DND-41 (cell line): ENCODE measurements around the gene SLC16A3.

Experiments used
- ATAC-seq: fragments of 200-7000 bp; cut with Tn5 transposase; 3 replicates; pipeline ENCODE4 v1.9.1; 2021; ENCODE audit warnings: low read depth; ENCODE audit not compliant: insufficient read depth
- DNase-seq: peaks from one replicate; pipeline ENCODE4 v3.0.0-alpha.2; 2020
- H2AFZ ChIP-seq: 2 replicates; pipeline ENCODE4 v1.6.0; 2012; ENCODE audit warnings: low read depth, low read length
- H3K27ac ChIP-seq: 2 replicates; pipeline ENCODE4 v1.5.1; 2012; ENCODE audit warnings: low read length, inconsistent platforms
- H3K27me3 ChIP-seq: fragments of 200-600 bp; sonication (generic); 2 replicates; pipeline ENCODE4 v1.6.0; 2012; ENCODE audit warnings: low read length, mild to moderate bottlenecking, inconsistent platforms; ENCODE audit not compliant: insufficient read depth, poor library complexity
- H3K36me3 ChIP-seq: 2 replicates; pipeline ENCODE4 v1.5.1; 2012; ENCODE audit warnings: low read length, inconsistent platforms; ENCODE audit not compliant: insufficient read depth
- H3K4me1 ChIP-seq: 2 replicates; pipeline ENCODE4 v1.5.1; 2012; ENCODE audit warnings: mild to moderate bottlenecking, low read length; ENCODE audit not compliant: insufficient read depth
- H3K4me2 ChIP-seq: 2 replicates; pipeline ENCODE4 v1.6.0; 2012; ENCODE audit warnings: mild to moderate bottlenecking, moderate library complexity, low read length, inconsistent platforms; ENCODE audit not compliant: insufficient read depth
- H3K4me3 ChIP-seq, 2 experiments: fragments of 200-600 bp in 1 of 2; shearing (Covaris generic) in 1 of 2; 2 replicates each; pipeline ENCODE4 v1.5.1; 2012 to 2016; ENCODE audit warnings: inconsistent platforms in 2 of 2, low read length in 2 of 2, mild to moderate bottlenecking in 2 of 2, low read depth in 1 of 2, moderate library complexity in 1 of 2
- H3K79me2 ChIP-seq: 2 replicates; pipeline ENCODE4 v1.6.0; 2012; ENCODE audit warnings: low read length, inconsistent platforms; ENCODE audit not compliant: insufficient read depth
- H3K9ac ChIP-seq: 2 replicates; pipeline ENCODE4 v1.6.0; 2012; ENCODE audit warnings: low read depth, mild to moderate bottlenecking, inconsistent platforms, low read length, moderate library complexity
- H3K9me3 ChIP-seq: 2 replicates; pipeline ENCODE4 v1.5.1; 2012; ENCODE audit warnings: low read length, moderate library complexity, mild to moderate bottlenecking, inconsistent platforms; ENCODE audit not compliant: insufficient read depth, severe bottlenecking
- H4K20me1 ChIP-seq: 2 replicates; pipeline ENCODE4 v1.6.0; 2012; ENCODE audit warnings: low read length; ENCODE audit not compliant: insufficient read depth
- EZH2 ChIP-seq: IDR thresholded peaks from 3 replicates; pipeline ENCODE4 v1.6.1; 2012; ENCODE audit warnings: borderline replicate concordance, low read depth, mild to moderate bottlenecking, moderate library complexity, low read length, inconsistent platforms; ENCODE audit not compliant: severe bottlenecking
- TF ChIP-seq, protein P1 (sequence below): IDR thresholded peaks from 2 replicates; pipeline ENCODE4 v1.5.1; 2012; ENCODE audit warnings: borderline replicate concordance, low read length, moderate library complexity, mild to moderate bottlenecking; ENCODE audit not compliant: poor library complexity, severe bottlenecking; ENCODE audit errors: extremely low read depth

Gene SLC16A3

DNA sequence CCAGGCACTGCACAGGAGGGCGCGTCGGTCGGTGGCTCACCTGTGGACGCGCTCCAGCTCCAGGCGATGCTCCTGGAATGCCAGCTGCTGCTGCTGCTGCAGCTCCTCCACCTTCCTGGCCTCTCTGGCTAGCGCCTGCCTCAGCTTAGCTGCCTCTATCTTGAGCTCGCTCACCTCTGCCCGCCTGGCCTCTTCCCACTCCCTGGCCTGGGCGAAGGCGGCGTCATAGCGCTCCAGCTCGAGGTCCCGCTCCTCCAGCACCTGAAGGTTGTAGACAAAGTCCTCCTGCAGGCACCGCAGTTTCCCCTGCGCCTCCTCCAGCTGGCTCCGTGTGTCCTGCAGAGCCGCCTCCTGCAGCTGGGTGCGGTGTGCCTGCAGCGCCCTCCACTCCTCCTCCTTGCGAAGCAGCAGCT, 27.3 kb upstream of the SLC16A3 start:
- Histone ChIP-seq H3K9ac (0 out of 2 replicates have a peak overlapping the region, but pooled peaks have one; percentile 3), H2AFZ (no peak overlapping the region), H3K27me3 (no peaks in the 10 kb centered on the region), H3K36me3 (peaks cover 42% of the 10 kb centered on the region), H3K79me2 (peaks cover 16% of the 10 kb centered on the region), H4K20me1 (peaks cover 31% of the 10 kb centered on the region), H3K9me3 (no peaks in the 10 kb centered on the region), H3K4me3 (no peak overlapping the region), H3K4me1 (peaks cover 32% of the 10 kb centered on the region), H3K4me2 (peak overlapping the region; percentile 41; the same call in 1 of the 2 replicates), H3K27ac (peak overlapping the region; percentile 45; the same call in 1 of the 2 replicates)
- ATAC-seq (peak; percentile 38), DNase-seq (peak; percentile 68)
- TF ChIP-seq EZH2: no peak
- TF ChIP-seq, protein P1, sequence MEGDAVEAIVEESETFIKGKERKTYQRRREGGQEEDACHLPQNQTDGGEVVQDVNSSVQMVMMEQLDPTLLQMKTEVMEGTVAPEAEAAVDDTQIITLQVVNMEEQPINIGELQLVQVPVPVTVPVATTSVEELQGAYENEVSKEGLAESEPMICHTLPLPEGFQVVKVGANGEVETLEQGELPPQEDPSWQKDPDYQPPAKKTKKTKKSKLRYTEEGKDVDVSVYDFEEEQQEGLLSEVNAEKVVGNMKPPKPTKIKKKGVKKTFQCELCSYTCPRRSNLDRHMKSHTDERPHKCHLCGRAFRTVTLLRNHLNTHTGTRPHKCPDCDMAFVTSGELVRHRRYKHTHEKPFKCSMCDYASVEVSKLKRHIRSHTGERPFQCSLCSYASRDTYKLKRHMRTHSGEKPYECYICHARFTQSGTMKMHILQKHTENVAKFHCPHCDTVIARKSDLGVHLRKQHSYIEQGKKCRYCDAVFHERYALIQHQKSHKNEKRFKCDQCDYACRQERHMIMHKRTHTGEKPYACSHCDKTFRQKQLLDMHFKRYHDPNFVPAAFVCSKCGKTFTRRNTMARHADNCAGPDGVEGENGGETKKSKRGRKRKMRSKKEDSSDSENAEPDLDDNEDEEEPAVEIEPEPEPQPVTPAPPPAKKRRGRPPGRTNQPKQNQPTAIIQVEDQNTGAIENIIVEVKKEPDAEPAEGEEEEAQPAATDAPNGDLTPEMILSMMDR: peak; percentile 22

DNA sequence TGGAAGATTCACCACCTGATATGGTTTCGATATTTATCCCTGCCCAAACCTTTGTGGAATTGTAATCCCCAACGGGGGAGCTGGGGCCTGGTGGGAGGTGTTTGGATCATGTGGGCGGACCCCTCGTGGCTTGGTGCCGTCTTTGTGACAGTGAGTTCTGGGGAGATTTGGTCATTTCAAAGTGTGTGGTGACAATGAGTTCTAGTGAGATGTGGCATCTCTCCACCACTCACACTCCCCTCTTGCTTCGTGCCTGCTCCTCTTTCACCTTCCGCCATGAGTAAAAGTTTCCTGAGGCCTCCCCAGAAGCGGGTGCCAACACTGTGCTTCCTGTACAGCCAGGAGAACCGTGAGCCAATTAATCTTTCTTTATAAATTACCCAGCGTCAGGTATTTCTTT, 25.9 kb upstream of the SLC16A3 start:
- Histone ChIP-seq H3K36me3 (peaks cover 38% of the 10 kb centered on the region), H3K79me2 (peaks cover 16% of the 10 kb centered on the region), H3K4me2 (no peak overlapping the region), H3K4me1 (peaks cover 32% of the 10 kb centered on the region), H3K27me3 (no peaks in the 10 kb centered on the region), H2AFZ (no peak overlapping the region), H4K20me1 (peaks cover 31% of the 10 kb centered on the region), H3K27ac (no peak overlapping the region), H3K4me3 (no peak overlapping the region), H3K9me3 (no peaks in the 10 kb centered on the region), H3K9ac (no peak overlapping the region)
- DNase-seq (no peak), ATAC-seq (no peak)
- TF ChIP-seq, protein P1: no peak
- TF ChIP-seq EZH2: no peak

DNA sequence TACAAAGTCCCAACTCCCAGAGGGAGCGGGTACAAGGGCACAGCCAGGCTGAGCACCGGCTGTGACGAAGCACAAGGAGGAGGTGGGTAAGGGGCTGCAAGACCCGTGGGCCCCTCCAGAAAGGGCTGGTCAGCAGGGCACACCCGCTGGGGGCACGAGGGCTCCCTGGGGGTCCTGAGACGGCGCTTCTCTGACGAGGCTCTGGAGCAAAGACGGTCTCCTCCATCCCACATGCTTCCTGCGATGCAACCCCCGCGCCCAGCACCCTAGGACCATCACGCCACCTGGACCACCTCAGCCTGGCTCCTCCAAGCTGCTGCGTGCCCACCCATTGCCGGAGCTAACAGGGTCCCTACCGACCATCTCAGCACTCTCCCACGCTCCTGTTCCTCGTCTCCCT, 24.9 kb upstream of the SLC16A3 start:
- Histone ChIP-seq H3K4me1 (peaks cover 32% of the 10 kb centered on the region), H3K9ac (no peak overlapping the region), H3K9me3 (no peaks in the 10 kb centered on the region), H3K36me3 (peaks cover 33% of the 10 kb centered on the region), H3K79me2 (peaks cover 16% of the 10 kb centered on the region), H2AFZ (no peak overlapping the region), H3K27me3 (no peaks in the 10 kb centered on the region), H3K27ac (no peak overlapping the region), H4K20me1 (peaks cover 31% of the 10 kb centered on the region), H3K4me3 (no peak overlapping the region), H3K4me2 (no peak overlapping the region)
- TF ChIP-seq EZH2: no peak
- TF ChIP-seq, protein P1: no peak
- DNase-seq (no peak), ATAC-seq (no peak)
